CD4-positive, alpha-beta T cell treated with Interferon gamma for 1 hour (primary cell): ENCODE results near the gene ODC1.

Source experiments
- DNase-seq: peaks from one replicate; pipeline ENCODE4 v3.0.0-alpha.2; 2020

The ODC1 gene

DNA sequence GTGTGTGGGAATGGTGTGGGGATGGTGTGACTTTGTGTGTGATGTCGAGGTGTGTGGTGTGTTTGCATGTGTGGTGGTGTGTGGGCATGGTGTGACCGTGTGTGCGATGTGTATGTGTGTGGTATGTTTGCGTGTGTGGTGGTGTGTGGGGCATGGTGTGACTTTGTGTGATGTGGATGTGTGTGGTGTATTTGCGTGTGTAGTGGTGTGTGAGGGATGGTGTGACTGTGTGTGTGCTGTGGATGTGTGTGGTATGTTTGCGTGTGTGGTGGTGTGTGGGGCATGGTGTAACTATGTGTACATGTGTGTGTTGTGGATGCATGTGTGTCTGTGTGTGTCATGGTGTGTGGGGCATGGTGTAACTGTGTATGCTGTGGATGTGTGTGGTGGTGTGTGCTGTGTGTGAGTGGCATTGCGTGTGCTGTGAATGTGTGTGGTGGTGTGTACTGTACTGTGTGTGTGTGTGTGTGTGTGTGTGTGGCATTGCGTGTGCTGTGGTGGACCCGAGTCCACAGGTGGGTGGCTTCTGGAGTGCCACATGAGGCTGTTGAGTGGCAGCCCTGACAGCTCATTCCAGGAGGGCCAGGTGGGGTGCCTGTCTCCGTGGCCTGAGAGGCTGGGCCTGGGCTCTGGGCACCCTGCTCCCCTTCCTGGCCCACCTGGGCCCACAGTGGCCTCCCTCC is 14.7 kb downstream of the ODC1 start:
- DNase-seq = no peak

DNA sequence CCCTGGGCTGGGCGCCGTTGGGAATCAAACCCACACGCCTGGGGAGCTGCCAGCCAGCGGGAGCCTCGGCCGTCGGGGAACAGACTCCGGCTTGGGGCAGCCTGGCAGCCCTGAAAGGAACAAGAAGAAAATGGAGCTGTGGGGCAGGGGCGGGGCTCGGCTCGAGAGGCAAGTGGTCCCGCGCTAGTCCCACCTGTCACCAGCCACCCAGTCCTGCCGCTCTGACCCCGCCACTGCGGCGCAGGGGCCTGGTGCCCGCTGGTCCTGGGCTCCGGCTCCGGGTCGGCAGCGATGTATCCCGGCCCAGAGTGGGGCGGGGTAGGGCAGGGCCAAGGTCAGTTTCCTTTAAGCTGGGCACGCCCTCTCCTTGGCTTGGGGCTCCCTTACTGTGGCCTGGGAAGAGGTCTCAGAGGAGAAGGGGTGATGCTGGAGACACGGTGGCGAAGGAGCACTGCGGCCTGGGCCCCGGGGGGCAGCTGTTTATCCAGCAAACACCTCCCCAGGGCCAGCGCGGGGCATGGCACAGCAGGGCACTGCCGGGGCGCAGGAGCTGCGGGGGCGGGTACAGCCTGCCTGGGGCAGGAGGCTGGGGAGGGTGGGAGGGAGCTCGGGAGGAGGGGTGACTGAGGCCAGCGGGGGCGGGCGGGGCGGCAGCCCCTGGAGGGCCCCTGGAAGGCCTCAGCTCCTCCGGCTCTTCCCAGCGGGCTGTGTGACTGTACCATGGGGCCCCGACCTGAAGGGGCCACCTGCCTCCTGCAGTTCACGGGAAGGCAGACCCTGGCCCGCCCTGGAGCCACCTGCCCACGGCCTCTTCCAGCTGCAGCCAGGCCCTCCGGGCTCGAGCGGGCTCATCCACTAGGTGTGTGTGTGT is 15.6 kb downstream of the ODC1 start:
- DNase-seq = no peak

DNA sequence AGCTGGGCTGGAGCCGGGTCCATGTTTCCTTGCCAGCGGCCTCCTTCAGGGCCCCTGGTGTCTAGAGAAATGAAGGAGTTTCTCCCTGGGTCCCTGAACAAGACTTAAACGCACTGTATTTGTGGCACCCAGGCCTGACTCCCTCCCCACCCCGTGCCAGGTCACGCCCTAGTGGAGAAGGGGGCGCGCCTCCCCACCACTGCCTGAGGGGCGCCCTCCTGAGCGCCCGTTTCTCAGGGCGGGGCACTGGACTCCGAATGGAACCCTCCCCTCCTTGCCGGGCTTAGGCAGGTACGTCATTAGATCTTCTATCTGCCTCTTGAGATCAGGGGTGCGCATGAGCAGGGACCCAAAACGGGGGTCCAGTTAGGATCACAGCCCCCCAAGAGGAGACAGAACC is 16.3 kb downstream of the ODC1 start:
- no peak for DNase-seq

- no peak for DNase-seq
These were observed 17.1 kb downstream of the ODC1 start for GRCh38 chr2:10430886-10431622.

- DNase-seq = no peak
These were observed 19.2 kb downstream of the ODC1 start for GRCh38 chr2:10428924-10429323.

- DNase-seq = no peak
These were observed 19.8 kb downstream of the ODC1 start for GRCh38 chr2:10428355-10428754.

DNA sequence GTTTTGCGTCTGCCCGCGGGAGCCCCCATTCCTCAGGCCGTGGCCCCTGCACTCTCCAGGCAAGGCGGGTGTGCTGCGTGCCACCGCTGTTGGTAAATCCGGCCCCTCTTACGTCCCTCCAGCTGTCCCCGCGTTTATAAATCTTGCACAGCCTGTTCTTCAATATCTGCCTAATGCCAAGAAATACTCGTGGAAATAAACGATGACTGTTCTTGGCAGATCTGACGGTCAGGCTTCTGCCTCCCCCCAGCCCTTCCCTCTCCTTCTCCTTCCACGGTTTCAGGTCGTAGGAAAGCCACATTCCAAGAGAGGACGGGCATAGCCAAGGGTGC is 20.5 kb downstream of the ODC1 start:
- DNase-seq = no peak

GRCh38 chr2:10426726-10427617 is 21.2 kb downstream of the ODC1 start:
- no peak for DNase-seq

GRCh38 chr2:10425699-10426098 is 22.4 kb downstream of the ODC1 start:
- no peak for DNase-seq

GRCh38 chr2:10424916-10425505 is 23.1 kb downstream of the ODC1 start:
- no peak for DNase-seq

DNA sequence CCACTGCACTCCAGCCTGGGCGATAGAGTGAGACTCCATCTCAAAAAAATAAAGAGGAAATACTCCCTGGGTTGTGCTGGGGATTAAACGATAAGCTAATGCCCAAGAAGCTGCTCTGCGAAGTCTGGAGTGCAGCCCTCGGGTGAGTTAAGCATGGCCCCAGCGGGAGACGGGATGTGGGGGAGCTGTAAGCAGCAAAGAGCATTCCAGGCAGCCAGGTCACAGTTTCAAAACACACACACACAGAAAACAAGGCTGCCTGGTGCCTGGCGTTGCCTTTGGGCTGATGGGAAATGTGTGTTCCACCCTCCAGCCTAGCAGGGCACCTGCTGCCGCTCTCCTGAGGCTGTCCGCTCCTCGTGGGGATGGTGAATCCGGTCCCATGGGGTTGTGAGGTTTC is 24.1 kb downstream of the ODC1 start:
- no peak for DNase-seq

DNA sequence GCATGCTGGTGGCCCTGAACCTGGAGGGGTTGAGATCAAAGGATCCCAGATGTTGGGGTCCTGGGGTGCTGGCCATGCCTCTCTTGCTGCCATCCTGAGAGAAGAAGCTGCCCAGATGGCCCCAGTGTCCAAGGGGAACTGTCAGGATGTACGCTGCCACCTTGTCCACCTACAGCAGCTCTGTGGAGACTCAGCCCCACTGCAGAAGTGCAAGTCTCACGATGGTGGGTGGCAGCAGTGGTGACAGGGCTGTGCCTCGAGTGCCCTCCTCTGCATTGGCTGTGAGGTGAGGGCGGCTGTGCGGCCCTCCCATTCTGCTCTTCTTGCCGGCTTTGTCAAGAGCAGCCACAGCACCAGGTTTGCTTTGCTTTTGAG is 24.7 kb downstream of the ODC1 start:
- DNase-seq = no peak

DNA sequence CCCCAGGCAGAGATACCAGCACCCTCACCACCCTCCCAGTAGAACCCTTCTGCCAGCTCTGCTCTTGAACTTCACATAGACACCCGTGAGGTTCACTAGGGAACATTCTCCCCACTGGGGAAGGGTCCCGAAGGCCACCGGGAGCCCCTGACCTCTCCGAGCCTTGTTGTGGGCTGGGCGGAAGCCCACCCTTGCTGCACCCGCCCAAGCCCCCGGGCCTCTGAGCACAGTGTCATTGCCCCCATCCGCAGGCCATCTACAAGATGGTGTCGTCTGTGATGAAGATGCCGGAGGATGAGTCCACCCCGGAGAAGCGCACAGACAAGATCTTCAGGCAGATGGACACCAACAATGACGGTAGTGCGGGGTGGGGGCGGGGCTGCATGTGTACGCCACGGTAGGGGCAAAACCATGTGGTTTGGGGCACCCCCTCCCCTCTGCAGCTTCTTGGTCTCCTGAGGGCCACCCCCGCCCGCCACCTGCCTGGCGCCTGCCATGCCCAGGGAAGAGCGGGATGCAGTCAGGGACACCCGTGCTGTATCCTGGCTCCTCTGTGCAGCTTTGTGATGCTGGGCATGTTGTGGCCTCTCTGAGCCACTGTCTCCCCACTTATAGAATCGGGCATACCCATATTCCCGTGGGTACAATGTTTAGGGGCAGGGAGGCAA is 25.3 kb downstream of the ODC1 start:
- DNase-seq = no peak

DNA sequence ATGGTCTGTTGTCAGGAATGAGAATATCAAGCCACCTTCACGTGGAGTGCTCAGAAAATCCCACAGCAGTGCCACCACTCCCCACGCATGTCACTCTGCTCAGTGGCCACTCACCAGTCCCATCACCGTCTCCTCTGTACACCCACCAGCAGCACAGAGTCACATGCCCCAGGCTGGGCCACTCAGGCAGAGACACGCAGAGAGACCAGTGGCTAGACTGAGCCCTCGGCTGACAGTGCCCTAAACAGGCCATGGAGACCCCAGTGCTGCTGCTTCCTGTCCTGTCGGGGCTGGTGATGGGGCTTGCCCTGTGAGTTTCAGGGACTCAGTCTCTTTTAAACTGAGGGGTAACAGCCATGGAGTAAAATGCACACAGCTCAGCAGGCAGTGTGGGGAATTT is 25.9 kb downstream of the ODC1 start:
- DNase-seq = no peak

GRCh38 chr2:10419553-10420257 is 28.4 kb downstream of the ODC1 start:
- DNase-seq = no peak

- no peak for DNase-seq
These were observed 30.4 kb downstream of the ODC1 start for GRCh38 chr2:10417551-10418335.

GRCh38 chr2:10415640-10416039 is 32.5 kb downstream of the ODC1 start:
- DNase-seq = no peak

- no peak for DNase-seq
These were observed 33.1 kb downstream of the ODC1 start for GRCh38 chr2:10415048-10415447.

DNA sequence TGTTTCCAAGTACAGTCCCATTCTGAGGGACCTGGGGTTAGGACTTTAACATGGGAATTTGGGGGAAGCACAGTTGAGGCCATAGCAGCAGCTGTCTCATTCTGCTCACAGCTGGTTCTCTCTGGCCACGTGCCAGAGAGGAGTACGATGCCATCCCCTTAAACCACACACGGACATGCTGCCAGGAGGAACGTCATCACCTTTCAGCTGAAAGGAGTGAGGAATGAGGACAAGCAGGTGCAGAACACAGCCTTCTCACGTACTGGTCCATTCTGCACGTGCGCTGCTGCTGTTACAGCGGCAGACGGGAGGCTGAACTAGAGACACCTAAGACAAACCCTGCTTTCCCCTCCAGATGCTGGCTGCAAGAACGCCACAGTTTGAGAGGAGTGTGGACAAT is 33.5 kb downstream of the ODC1 start:
- DNase-seq = no peak

DNA sequence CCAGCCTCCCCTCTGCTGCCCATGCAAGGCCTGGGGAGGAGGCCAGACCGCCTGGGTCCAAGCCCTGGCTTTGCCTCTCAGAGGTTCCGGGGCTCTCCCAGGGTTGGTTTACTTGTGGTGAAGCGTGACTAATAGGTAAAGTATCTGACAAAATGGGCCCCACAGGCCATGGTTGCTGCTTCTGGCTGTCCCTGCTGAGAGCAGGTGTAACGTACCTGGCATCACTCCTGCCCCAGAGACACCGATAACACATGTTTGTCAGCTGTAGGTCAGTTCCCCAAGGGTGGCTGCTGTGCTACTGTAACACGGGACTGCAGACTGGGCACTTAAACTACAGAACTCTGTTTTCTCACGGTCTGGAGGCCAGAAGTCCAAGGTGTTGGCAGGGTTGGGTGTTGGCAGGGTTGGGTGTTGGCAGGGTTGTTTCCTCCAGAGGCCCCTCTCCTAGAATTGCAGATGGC is 34.1 kb downstream of the ODC1 start:
- DNase-seq = no peak
